ENCODE measurements around the gene DOCK1.

Gene DOCK1

DNA sequence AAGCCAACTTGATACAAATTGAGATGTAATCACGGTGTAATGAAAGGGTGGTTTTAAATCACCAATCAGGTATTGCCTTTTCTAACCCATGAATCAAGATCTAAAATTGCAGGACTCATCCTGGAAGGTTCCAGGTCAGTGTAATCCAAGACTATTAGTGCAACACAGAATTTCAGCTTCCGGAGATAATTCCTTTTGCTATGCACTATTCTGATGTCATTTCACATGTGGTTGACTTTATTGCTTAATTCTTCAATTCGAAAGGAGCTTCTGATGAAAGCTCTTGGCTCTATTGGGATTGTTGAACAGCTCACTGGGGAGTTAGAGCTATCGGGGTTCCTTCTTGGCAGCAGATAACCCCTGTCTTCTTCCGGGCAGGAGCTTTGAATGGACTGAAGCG, 438.6 kb downstream of the DOCK1 start:
- no peak for DNase-seq (ENCODE audit: low spot score)
- in situ Hi-C loops (cut with MboI; ENCODE audit: low sequenced_read_pairs, unreplicated experiment) = no loop called here
- TF ChIP-seq CTCF (IDR thresholded peaks at IDR 0.05; ENCODE audit: borderline replicate concordance, control extremely low read depth, extremely low read depth, insufficient read depth, missing control alignments) = no peak

GRCh38 chr10:127344346-127344745, 439.1 kb downstream of the DOCK1 start:
- no peak for DNase-seq (ENCODE audit: low spot score)
- no peak for TF ChIP-seq CTCF (IDR thresholded peaks at IDR 0.05; ENCODE audit: borderline replicate concordance, control extremely low read depth, extremely low read depth, insufficient read depth, missing control alignments)
- in situ Hi-C loops (cut with MboI; ENCODE audit: low sequenced_read_pairs, unreplicated experiment) = no loop called here

DNA sequence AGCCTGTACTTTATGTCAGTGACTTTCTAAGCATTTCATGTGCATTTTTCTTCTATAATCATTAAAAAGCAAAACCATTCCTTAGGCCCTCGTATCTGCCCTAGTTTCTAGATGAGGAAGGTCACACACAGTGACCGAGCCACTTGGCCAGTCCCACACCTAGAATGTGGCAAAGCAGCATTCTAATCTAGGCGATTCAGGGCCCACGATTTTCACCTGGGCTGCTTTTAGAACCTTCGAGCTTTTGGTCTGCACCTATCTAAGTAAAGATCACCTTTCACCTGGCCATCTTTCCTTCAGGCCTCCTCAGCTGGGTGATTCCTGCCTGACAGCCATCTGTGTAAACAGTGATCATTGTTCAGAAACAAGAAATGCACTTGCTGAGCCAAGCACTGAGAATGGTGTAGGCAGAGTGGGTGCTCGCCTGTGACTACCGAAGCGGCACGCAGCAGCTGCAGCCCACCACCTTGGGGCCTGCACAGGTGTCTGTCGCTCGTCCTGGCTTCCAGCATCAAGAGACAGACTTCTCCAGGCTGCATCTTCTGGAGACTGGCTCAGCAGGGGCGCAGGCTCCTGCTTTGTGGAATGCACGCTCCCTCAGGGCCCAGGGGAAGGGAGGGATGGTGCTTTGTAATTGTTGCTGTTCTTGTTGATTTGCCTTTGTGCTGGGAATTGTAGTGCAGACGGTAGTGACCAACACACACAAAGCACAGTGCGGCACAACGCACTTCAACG, 440.2 kb downstream of the DOCK1 start:
- in situ Hi-C loops (cut with MboI; ENCODE audit: low sequenced_read_pairs, unreplicated experiment) = no loop called here
- no peak for DNase-seq (ENCODE audit: low spot score)
- no peak for TF ChIP-seq CTCF (IDR thresholded peaks at IDR 0.05; ENCODE audit: borderline replicate concordance, control extremely low read depth, extremely low read depth, insufficient read depth, missing control alignments)

DNA sequence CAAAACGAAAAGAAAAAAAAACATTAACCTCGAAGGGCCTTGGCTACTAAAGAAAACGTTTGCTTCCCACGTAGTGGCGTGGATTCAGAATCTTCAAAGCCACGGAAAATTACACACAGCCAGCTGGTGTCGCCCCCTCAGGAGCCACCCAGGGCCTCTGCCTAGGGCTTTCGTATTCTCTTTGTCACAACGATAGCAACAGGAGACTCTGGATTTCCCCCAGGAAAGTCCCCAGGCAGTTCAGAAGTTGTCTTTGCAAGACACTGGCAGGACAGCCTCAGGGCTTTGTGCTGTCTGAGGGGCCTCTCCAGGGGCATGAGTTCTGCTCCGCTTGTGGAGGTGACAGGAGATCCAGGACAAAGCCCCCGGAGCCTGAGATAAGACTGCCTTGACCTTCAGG, 441.4 kb downstream of the DOCK1 start:
- DNase-seq (ENCODE audit: low spot score) = peak; percentile 53
- in situ Hi-C loops (cut with MboI; ENCODE audit: low sequenced_read_pairs, unreplicated experiment) = no loop called here
- no peak for TF ChIP-seq CTCF (IDR thresholded peaks at IDR 0.05; ENCODE audit: borderline replicate concordance, control extremely low read depth, extremely low read depth, insufficient read depth, missing control alignments)

DNA sequence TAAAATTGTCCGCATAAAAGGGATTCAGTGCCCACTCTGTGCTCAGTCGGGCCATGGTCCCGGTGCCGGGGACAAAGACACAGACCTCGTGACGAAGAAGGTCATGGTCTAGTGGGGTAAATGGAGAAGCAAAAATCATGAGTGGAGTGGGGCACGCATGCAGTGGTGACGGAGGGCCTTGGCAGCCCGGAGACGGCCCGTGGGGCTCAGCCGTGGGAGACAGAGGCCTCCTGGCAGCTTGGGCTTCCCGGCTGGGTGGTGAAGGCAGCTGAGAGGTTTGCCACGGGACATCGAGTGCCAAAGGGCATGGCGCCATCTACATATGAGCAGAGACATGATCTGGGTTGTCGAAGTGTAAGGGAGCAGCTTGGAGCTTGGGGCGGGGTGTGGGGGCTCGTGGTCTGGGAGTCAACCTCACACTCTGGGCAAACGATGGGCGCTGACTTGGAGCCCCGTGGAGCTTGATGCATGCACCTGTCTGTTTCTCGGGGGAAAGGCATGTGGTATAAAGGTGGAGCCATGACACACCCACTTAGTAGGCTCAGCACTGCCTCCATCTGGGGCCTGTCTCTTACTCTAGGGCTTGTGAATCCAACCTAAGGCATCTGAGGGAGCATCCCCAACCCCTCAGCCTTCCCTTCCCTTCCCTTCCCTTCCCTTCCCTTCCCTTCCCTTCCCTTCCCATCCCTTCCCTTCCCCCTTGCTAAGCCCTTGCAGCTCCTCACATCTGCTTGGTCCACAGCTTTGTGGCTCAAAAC, 442.2 kb downstream of the DOCK1 start:
- DNase-seq (ENCODE audit: low spot score) = no peak
- no peak for TF ChIP-seq CTCF (IDR thresholded peaks at IDR 0.05; ENCODE audit: borderline replicate concordance, control extremely low read depth, extremely low read depth, insufficient read depth, missing control alignments)
- in situ Hi-C loops (cut with MboI; ENCODE audit: low sequenced_read_pairs, unreplicated experiment) = no loop called here

GRCh38 chr10:127349737-127350136, 444.5 kb downstream of the DOCK1 start:
- no peak for DNase-seq (ENCODE audit: low spot score)
- in situ Hi-C loops (cut with MboI; ENCODE audit: low sequenced_read_pairs, unreplicated experiment) = no loop called here
- TF ChIP-seq CTCF (IDR thresholded peaks at IDR 0.05; ENCODE audit: borderline replicate concordance, control extremely low read depth, extremely low read depth, insufficient read depth, missing control alignments) = no peak
